ENCODE results near the gene DAD1.

DNA sequence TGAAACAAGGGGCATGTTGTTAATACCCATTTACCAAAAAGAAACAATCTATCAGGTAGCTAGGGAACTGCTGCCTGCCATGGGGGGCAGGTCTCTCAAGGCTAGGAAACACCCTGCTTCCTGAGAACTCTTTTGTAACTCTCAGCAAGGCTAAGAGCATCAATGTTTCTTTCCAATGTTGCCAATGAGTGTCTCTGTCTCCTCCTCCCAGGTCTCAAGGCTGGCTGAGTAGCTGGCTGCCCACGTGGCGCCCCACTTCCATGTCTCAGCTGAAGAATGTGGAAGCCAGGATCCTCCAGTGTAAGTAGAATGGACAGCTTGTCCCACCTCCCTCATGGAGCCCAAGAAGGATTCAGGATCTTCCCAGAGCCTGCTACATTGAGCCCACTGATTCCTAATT is 12.4 kb upstream of the DAD1 start:
- TF ChIP-seq, protein P1, sequence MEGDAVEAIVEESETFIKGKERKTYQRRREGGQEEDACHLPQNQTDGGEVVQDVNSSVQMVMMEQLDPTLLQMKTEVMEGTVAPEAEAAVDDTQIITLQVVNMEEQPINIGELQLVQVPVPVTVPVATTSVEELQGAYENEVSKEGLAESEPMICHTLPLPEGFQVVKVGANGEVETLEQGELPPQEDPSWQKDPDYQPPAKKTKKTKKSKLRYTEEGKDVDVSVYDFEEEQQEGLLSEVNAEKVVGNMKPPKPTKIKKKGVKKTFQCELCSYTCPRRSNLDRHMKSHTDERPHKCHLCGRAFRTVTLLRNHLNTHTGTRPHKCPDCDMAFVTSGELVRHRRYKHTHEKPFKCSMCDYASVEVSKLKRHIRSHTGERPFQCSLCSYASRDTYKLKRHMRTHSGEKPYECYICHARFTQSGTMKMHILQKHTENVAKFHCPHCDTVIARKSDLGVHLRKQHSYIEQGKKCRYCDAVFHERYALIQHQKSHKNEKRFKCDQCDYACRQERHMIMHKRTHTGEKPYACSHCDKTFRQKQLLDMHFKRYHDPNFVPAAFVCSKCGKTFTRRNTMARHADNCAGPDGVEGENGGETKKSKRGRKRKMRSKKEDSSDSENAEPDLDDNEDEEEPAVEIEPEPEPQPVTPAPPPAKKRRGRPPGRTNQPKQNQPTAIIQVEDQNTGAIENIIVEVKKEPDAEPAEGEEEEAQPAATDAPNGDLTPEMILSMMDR (IDR thresholded peaks at IDR 0.05), result no peak
- TF ChIP-seq EZH2 (IDR thresholded peaks at IDR 0.05) (no peak), EZH2phosphoT487 (IDR thresholded peaks at IDR 0.05) (no peak)

Data from neural progenitor cell (in vitro differentiated cells).